Calu3 (cell line): ENCODE measurements around the gene TUT4. TPM values are rescaled to one million over a fixed set of nuclear protein-coding genes. Genes with fewer than 3 reads are reported as not detected.

Experiments
- BruUV-seq: library from RNA; stranded (reverse); fragments of 400-500 nt; replicated peaks from 2 replicates; lab custom pipeline; 2021; lab: Mats Ljungman, UMichigan
- CTCF ChIA-PET: fragments of 300-600 bp; sonication (Branson Sonifier 250); formaldehyde crosslinking; loops from one replicate; lab custom pipeline; 2022; ENCODE audit warnings: antibody characterized with exemption; lab: Charles Lee
- DNase-seq: peaks from one replicate; pipeline ENCODE4 v3.0.0; 2022
- H3K27ac Mint-ChIP-seq: one replicate; pipeline ENCODE4 v1.8.0; 2022; ENCODE audit warnings: mixed read lengths; ENCODE audit not compliant: unreplicated experiment
- H3K27me3 Mint-ChIP-seq: one replicate; pipeline ENCODE4 v1.8.0; 2022; ENCODE audit warnings: mixed read lengths; ENCODE audit not compliant: unreplicated experiment
- H3K36me3 Mint-ChIP-seq: one replicate; pipeline ENCODE4 v1.8.0; 2022; ENCODE audit warnings: mild to moderate bottlenecking, moderate library complexity, mixed read lengths; ENCODE audit not compliant: insufficient read depth, unreplicated experiment
- H3K4me1 Mint-ChIP-seq: one replicate; pipeline ENCODE4 v1.8.0; 2022; ENCODE audit warnings: mild to moderate bottlenecking, low read depth, mixed read lengths; ENCODE audit not compliant: unreplicated experiment
- H3K4me3 Mint-ChIP-seq: one replicate; pipeline ENCODE4 v1.8.0; 2022; ENCODE audit warnings: mild to moderate bottlenecking, low read depth, moderate library complexity, mixed read lengths; ENCODE audit not compliant: unreplicated experiment
- H3K9me3 Mint-ChIP-seq: one replicate; pipeline ENCODE4 v1.8.0; 2022; ENCODE audit warnings: low read depth, mixed read lengths; ENCODE audit not compliant: unreplicated experiment
- intact Hi-C: fragments of 100-400 bp; cut with micrococcal nuclease; formaldehyde crosslinking; loops from one replicate; pipeline ENCODE4 v1.10.0; 2022; ENCODE audit not compliant: unreplicated experiment
- total RNA-seq: library from RNA; stranded (reverse); gene quantifications from 2 replicates; pipeline ENCODE4 v1.2.3, GENCODE V29; 2022
- TF ChIP-seq, protein P1 (sequence below): fragments of 200-600 bp; IDR thresholded peaks from one replicate; pipeline ENCODE4 v1.8.0; 2022; ENCODE audit warnings: antibody characterized with exemption; ENCODE audit not compliant: unreplicated experiment

The TUT4 gene
- total RNA-seq, 1 experiment from 2014 or later: 55.9 TPM

- intact Hi-C loops: loop anchor here (5.0 kb wide), 1 partner anchor 133 kb away; no protein-coding TSS in a partner anchor
- BruUV-seq: no TSS peak
These were observed 1.9 kb upstream of the TUT4 start for GRCh38 chr1:52554756-52555155.

DNA sequence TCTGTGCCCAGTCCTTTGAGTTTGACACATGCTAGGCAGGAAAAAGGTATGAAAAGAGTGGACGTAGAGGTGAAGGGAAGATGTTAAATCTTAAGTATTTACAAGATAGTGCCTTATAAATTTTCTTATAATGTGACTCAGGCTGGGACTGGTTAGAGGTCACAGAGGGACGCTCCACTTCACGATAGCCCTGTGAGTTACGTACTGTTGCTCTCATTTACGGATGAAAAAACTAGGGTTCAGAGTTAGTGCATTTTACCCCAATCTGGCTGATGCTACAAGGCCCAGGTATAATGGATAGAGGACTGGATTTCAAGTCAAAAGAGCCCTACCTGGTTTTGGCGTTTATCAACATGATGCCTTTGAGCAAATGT, 1.4 kb upstream of the TUT4 start:
- Mint-ChIP-seq H3K27me3 (no peaks in the 10 kb centered on the region), H3K9me3 (no peaks in the 10 kb centered on the region), H3K4me1 (peaks cover 19% of the 10 kb centered on the region), H3K27ac (no peak overlapping the region), H3K36me3 (no peaks in the 10 kb centered on the region), H3K4me3 (no peak overlapping the region)
- TF ChIP-seq, protein P1, sequence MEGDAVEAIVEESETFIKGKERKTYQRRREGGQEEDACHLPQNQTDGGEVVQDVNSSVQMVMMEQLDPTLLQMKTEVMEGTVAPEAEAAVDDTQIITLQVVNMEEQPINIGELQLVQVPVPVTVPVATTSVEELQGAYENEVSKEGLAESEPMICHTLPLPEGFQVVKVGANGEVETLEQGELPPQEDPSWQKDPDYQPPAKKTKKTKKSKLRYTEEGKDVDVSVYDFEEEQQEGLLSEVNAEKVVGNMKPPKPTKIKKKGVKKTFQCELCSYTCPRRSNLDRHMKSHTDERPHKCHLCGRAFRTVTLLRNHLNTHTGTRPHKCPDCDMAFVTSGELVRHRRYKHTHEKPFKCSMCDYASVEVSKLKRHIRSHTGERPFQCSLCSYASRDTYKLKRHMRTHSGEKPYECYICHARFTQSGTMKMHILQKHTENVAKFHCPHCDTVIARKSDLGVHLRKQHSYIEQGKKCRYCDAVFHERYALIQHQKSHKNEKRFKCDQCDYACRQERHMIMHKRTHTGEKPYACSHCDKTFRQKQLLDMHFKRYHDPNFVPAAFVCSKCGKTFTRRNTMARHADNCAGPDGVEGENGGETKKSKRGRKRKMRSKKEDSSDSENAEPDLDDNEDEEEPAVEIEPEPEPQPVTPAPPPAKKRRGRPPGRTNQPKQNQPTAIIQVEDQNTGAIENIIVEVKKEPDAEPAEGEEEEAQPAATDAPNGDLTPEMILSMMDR: no peak
- intact Hi-C loops: loop anchor here (5.0 kb wide), 1 partner anchor 133 kb away; no protein-coding TSS in a partner anchor
- CTCF ChIA-PET: interaction anchor here (0.6 kb wide), 1 partner anchor 145 kb away, joined by 3 read pairs; no protein-coding TSS in a partner anchor
- TSS peak; percentile 71 for BruUV-seq
- DNase-seq: no peak

More at GRCh38 chr1:52554756-52555155, 1.9 kb upstream of the TUT4 start:
- H3K4me3 Mint-ChIP-seq: no peak overlapping the region
- CTCF ChIA-PET: no interaction called here
- no peaks in the 10 kb centered on the region for H3K9me3 Mint-ChIP-seq
- TF ChIP-seq, protein P1: no peak
- no peaks in the 10 kb centered on the region for H3K27me3 Mint-ChIP-seq
- H3K36me3 Mint-ChIP-seq: no peaks in the 10 kb centered on the region
- peaks cover 14% of the 10 kb centered on the region for H3K4me1 Mint-ChIP-seq
- H3K27ac Mint-ChIP-seq: no peak overlapping the region
- no peak for DNase-seq

- BruUV-seq: no TSS peak
- TF ChIP-seq, protein P1: no peak
- no peak overlapping the region for H3K27ac Mint-ChIP-seq
- intact Hi-C loops: loop anchor here (5.0 kb wide), 1 partner anchor 134 kb away; no protein-coding TSS in a partner anchor
- peak; percentile 83 for DNase-seq
- H3K4me1 Mint-ChIP-seq: peaks cover 25% of the 10 kb centered on the region
- H3K9me3 Mint-ChIP-seq: no peaks in the 10 kb centered on the region
- H3K27me3 Mint-ChIP-seq: no peaks in the 10 kb centered on the region
- no peak overlapping the region for H3K4me3 Mint-ChIP-seq
- CTCF ChIA-PET: interaction anchor here (0.6 to 1.4 kb wide), 11 partner anchors 9 to 615 kb away, joined by 3 to 7 read pairs (median 4); partner anchors contain the start of gene SCP2
- no peaks in the 10 kb centered on the region for H3K36me3 Mint-ChIP-seq
These were observed 722 bp upstream of the TUT4 start for GRCh38 chr1:52553362-52554266.

DNA sequence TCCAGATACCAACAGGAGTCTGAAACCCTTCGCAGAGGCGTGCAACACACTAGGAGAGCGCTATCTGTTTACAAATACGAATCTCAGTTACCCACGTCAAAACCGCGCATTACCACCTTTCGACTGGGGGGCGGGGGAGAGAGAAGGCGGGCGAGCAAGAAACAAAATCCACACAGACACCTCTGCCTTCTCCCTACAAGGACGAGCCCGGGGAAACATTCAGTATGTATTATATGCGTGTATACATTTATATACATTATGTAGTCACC, 722 bp downstream of the TUT4 start:
- no peak overlapping the region for H3K27ac Mint-ChIP-seq

More for the DNA sequence above, 722 bp downstream of the TUT4 start:
- intact Hi-C loops: loop anchor here (5.0 kb wide), 1 partner anchor 135 kb away; no protein-coding TSS in a partner anchor
- Mint-ChIP-seq H3K27me3 (no peaks in the 10 kb centered on the region), H3K36me3 (no peaks in the 10 kb centered on the region), H3K4me1 (peaks cover 27% of the 10 kb centered on the region), H3K4me3 (no peak overlapping the region), H3K9me3 (no peaks in the 10 kb centered on the region)
- CTCF ChIA-PET: no interaction called here
- TF ChIP-seq, protein P1: no peak
- BruUV-seq: no TSS peak
- DNase-seq: peak; percentile 34
